Keratinocyte (primary cell): ENCODE data around the gene NAT9.

Experiments used
- EZH2 ChIP-seq: IDR thresholded peaks from one replicate; pipeline ENCODE4 v1.6.1; 2012; ENCODE audit warnings: inconsistent platforms, mild to moderate bottlenecking, low read length, moderate library complexity
- TF ChIP-seq, protein P1 (sequence below), 3 experiments: IDR thresholded peaks in 1 of 3; conservative IDR thresholded peaks in 1 of 3; optimal IDR thresholded peaks in 1 of 3; 2 replicates in 2 of 3; 3 replicates in 1 of 3; pipeline versions ENCODE3 to v1.5.1; 2011; ENCODE audit warnings: low read length in 3 of 3, mild to moderate bottlenecking in 3 of 3, moderate library complexity in 2 of 3, control low read depth in 1 of 3, inconsistent platforms in 1 of 3; ENCODE audit not compliant: insufficient read depth in 2 of 3; ENCODE audit errors: extremely low read depth in 1 of 3

DNA sequence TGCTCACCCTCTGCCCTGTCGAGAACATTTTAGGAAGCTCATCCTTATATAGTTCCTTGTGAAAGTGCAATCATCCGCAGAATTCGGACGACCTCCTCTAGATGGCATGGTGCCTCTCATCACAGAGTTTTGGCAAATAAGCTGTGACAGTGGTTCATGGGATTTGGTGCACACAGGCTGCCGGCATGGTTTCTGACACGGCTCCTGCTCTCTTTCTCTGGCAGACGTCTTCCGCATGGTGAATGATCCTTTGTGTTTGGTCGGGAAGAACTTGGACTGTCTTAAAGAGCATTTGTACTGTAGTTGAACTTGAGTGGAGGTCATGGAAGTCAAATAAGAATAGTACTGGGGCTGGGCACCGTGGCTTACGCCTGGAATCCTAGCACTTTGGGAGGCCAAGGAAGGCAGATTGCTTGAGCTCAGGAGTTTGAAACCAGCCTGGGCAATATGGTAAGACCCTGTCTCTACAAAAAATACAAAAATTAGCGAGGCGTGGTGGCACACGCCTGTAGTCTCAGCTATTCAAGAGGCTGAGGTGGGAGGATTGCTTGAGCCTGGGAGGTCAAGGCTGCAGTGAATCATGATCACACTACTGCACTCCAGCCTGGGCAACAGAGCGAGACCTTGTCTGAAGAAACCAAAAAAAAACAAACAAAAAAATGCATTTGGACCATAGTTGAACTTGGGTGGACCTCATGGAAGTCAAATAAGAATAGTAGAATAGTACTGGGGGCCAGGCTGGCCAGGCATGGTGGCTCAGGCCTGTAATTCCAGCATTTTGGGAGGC lies 34.7 kb upstream of the NAT9 start:
- TF ChIP-seq, protein P1, sequence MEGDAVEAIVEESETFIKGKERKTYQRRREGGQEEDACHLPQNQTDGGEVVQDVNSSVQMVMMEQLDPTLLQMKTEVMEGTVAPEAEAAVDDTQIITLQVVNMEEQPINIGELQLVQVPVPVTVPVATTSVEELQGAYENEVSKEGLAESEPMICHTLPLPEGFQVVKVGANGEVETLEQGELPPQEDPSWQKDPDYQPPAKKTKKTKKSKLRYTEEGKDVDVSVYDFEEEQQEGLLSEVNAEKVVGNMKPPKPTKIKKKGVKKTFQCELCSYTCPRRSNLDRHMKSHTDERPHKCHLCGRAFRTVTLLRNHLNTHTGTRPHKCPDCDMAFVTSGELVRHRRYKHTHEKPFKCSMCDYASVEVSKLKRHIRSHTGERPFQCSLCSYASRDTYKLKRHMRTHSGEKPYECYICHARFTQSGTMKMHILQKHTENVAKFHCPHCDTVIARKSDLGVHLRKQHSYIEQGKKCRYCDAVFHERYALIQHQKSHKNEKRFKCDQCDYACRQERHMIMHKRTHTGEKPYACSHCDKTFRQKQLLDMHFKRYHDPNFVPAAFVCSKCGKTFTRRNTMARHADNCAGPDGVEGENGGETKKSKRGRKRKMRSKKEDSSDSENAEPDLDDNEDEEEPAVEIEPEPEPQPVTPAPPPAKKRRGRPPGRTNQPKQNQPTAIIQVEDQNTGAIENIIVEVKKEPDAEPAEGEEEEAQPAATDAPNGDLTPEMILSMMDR (optimal IDR thresholded peaks at IDR 0.05 in 1 of 3, IDR thresholded peaks at IDR 0.05 in 1 of 3, conservative IDR thresholded peaks at IDR 0.05 in 1 of 3; ENCODE audit: extremely low read depth in 1 of 3, insufficient read depth in 2 of 3, low read length in 3 of 3): no peak
- TF ChIP-seq EZH2: no peak
